BE2C (cell line): Measurements from ENCODE around the gene SH2B3.

Experiments
- DNase-seq: peaks from one replicate; pipeline ENCODE4 v3.0.0-alpha.2; 2020
- H3K27me3 ChIP-seq: fragments of 250-450 bp; sonication (Bioruptor Pico); 2 replicates; pipeline ENCODE4 v1.5.1; 2020; ENCODE audit warnings: mild to moderate bottlenecking
- H3K36me3 ChIP-seq: fragments of 250-450 bp; sonication (Bioruptor Pico); 2 replicates; pipeline ENCODE4 v1.5.1; 2020; ENCODE audit warnings: mild to moderate bottlenecking
- H3K4me1 ChIP-seq: fragments of 250-450 bp; sonication (Bioruptor Pico); 2 replicates; pipeline ENCODE4 v1.5.1; 2020
- H3K4me3 ChIP-seq: 2 replicates; pipeline ENCODE4 v1.5.1; 2011; ENCODE audit warnings: low read depth, low read length
- H3K9me3 ChIP-seq: fragments of 250-450 bp; sonication (Bioruptor Pico); 2 replicates; pipeline ENCODE4 v1.5.1; 2020
- TF ChIP-seq, protein P1 (sequence below): IDR thresholded peaks from 2 replicates; pipeline ENCODE4 v1.5.1; 2012; ENCODE audit warnings: mild to moderate bottlenecking, low read depth, low read length

The SH2B3 gene

DNA sequence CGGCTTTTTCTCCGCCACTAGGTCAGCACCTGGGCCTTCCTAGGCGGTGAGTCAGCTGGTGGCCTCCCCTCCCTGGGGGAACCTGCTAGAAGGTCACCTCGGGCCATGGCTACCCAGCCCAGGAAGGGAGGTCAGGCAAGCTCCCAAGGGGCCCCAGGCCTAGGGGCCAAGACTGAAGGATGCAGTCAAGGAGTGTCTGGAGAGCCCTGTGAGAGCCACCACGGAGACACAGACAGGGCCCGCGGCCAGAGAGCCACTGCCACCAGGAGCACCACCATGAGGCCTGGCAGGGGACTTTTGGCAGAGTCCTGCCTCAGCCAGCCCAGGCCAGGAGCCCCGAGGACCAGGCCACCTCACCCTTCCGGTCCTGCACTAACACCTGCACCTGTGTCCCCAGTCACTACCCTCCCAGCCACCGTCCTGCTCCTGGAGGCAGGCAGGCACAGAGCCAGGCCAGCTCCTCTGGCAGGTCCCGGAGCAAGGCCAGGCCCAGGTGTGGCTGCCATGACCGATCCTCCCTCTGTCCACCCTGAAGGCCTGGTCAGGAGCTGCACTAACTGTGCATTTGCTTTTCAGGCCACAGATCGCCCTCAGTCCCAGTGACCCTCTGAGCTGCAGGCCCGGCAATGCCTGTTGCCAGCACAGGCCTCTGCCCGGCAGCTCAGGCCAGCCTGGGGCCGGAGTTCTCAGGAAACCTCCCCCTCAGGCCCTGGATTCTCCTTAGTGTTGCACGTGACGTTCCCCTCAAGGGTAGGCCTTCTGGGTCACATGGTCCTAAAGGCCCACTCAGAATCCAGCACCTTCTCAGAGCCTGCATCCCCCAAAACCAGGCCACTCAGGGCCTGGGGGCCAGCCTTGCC, 43.8 kb upstream of the SH2B3 start:
- no peaks in the 10 kb centered on the region for H3K36me3 ChIP-seq
- no peak for DNase-seq
- TF ChIP-seq, protein P1, sequence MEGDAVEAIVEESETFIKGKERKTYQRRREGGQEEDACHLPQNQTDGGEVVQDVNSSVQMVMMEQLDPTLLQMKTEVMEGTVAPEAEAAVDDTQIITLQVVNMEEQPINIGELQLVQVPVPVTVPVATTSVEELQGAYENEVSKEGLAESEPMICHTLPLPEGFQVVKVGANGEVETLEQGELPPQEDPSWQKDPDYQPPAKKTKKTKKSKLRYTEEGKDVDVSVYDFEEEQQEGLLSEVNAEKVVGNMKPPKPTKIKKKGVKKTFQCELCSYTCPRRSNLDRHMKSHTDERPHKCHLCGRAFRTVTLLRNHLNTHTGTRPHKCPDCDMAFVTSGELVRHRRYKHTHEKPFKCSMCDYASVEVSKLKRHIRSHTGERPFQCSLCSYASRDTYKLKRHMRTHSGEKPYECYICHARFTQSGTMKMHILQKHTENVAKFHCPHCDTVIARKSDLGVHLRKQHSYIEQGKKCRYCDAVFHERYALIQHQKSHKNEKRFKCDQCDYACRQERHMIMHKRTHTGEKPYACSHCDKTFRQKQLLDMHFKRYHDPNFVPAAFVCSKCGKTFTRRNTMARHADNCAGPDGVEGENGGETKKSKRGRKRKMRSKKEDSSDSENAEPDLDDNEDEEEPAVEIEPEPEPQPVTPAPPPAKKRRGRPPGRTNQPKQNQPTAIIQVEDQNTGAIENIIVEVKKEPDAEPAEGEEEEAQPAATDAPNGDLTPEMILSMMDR: no peak
- H3K4me1 ChIP-seq: no peaks in the 10 kb centered on the region
- H3K4me3 ChIP-seq: no peak overlapping the region
- H3K9me3 ChIP-seq: no peaks in the 10 kb centered on the region
- no peaks in the 10 kb centered on the region for H3K27me3 ChIP-seq

DNA sequence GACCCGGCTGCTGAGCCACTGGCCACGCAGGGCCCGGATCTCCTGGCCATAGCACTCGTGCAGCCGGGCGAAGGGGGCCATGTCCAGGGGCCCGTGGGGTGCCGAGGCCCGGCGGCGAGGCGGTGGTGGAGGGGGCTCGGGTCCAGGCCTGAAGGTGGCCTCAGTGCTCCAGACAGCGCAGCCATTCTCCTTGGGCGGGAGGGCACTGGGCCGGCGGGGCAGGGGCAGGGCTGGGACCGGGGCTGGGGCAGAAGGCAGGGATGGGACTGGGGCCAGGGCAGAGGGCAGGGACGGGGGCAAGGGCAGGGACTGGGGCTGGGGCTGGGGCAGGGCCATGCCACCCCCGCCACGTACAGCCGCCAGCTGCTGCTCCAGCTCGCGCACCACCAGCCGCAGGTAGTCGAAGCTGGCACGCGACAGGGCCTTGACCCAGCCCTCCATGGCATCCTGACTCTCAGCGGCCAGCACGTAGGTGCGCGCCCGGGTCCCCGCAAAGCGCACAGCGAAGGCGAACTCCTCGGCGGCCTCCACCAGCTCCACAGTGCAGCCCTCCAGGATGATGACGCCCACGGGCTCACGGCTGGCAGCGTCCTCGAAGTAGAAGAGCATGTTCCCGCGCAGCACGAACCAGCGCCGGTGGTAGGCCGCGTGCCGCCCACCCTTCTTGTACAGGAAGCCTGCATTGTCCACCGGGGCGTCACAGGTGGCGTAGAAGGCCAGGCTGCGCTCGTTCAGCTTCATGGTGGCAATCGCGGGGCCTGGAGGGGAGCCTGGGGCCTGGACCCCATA, 42.8 kb upstream of the SH2B3 start:
- Histone ChIP-seq H3K9me3 (no peaks in the 10 kb centered on the region), H3K4me1 (no peaks in the 10 kb centered on the region)

DNA sequence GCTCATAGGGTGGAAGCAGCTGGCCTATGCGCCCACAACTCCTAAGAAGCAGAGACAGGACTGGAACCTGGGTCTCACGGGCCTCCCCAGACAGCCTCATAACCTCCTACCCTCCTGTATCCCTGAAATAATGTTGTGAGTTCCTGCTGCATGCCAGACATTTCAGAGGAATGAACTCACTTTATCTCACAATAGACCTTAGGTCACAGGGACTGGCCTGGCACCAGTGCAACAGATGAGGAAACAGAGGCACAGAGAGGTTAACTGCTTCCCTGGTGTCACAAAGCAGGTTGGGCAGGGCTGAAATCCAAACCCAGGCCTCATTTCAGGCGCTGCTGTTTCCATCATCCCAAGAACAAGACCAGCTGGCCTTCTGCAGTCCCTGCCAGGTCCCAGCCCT, 42.1 kb upstream of the SH2B3 start:
- H3K27me3 ChIP-seq: no peaks in the 10 kb centered on the region
- TF ChIP-seq, protein P1: no peak
- no peaks in the 10 kb centered on the region for H3K4me1 ChIP-seq
- no peak for DNase-seq
- H3K36me3 ChIP-seq: no peaks in the 10 kb centered on the region
- H3K9me3 ChIP-seq: no peaks in the 10 kb centered on the region
- no peak overlapping the region for H3K4me3 ChIP-seq

More for the DNA sequence above, 42.8 kb upstream of the SH2B3 start:
- Histone ChIP-seq H3K27me3 (no peaks in the 10 kb centered on the region), H3K4me3 (no peak overlapping the region), H3K36me3 (no peaks in the 10 kb centered on the region)
- TF ChIP-seq, protein P1: no peak
- no peak for DNase-seq

DNA sequence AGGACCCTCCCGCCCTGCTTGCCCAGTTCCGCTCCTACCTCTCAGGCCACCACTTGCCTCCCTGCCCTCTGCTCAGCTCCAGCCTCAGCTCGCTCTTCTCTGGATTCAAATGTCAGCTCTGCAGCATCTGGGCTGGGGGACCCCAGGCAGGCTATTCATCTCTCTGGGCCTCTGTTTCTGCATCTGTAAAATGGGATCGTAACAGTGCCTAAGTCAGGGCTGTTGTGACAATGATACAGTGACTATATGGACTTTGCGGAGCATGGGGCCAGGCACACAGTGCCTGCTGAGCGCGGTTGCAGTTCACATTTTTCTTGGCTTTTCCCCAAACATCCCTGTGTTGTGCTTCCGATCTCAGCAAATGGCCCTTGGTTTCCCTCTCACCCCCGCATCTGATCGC, 39.6 kb upstream of the SH2B3 start:
- Histone ChIP-seq H3K4me1 (no peaks in the 10 kb centered on the region), H3K27me3 (no peaks in the 10 kb centered on the region), H3K36me3 (no peaks in the 10 kb centered on the region), H3K4me3 (no peak overlapping the region), H3K9me3 (no peaks in the 10 kb centered on the region)
- DNase-seq: no peak
- TF ChIP-seq, protein P1: no peak

DNA sequence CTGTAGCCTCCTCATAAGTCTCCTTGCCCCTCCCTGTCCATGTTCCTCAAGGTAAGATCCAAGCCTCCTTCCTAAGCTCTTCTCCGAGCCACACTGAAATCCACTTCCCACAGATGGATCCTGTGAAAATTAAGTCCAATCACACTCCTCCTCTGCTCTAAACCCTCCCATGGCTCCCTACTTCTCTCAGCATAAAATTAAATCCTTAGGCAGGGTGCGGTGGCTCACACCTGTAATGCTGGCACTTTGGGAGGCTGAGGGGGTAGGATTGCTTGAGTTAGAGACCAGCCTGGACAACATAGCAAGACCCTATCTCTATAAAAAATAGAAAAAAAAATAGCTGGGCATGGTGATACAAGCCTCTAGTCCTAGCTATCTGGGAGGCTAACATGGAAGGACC, 39.1 kb upstream of the SH2B3 start:
- TF ChIP-seq, protein P1: no peak
- no peak overlapping the region for H3K4me3 ChIP-seq
- no peak for DNase-seq
- no peaks in the 10 kb centered on the region for H3K4me1 ChIP-seq
- H3K36me3 ChIP-seq: no peaks in the 10 kb centered on the region
- H3K9me3 ChIP-seq: no peaks in the 10 kb centered on the region
- H3K27me3 ChIP-seq: no peaks in the 10 kb centered on the region
